GM21786 (cell line): ENCODE results near the gene BPI.
"Not testable (repeated sequence)": the region's sequence is repeated elsewhere in the genome, so short reads cannot be mapped to it uniquely, and the experiment has no call there.

Experiments
- ATAC-seq: cut with Tn5 transposase; IDR thresholded peaks from one replicate; pipeline ENCODE4 v1.9.1; 2021; ENCODE audit not compliant: unreplicated experiment

The BPI gene

DNA sequence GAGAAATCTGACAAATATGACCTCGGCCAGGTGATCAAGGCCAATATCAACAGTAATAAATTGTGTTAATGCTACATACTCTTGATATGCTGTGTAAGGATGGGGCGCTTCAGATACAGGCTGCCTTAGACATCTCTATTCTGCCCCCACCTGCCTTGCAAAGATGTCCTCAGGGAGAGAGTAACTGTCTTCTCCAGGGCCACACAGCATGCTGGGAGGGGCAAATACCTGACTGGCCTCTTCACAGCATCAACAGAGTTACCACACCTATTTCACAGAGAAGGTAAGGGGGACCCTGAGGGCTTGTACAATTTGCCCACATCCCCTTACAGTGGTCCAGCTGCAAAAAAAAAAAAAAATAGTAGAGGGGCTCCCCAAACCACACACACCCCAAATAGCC, 26.3 kb upstream of the BPI start:
- no peak for ATAC-seq

DNA sequence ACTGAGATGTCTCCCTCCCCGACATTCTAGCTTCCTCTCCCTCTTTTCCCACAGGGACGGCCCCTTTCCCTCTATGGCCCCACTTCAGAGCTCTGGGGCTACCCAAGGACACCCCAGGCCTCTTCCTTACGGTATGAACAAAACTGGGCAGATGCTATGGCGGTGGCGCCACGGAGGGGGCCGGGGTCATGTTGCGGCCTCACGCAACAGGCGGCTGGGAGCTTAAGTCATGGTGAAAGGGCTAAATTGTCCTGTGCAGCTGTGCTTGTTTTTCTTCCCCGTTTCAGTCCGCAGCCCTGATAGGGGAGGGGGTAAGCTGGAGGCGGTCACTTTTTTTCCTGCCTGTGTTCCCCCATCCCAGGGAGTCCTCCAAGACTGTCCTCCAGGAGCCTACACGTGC, 25.8 kb upstream of the BPI start:
- ATAC-seq, result no peak

GRCh38 chr20:38278763-38279162, 25.2 kb upstream of the BPI start:
- no peak for ATAC-seq

DNA sequence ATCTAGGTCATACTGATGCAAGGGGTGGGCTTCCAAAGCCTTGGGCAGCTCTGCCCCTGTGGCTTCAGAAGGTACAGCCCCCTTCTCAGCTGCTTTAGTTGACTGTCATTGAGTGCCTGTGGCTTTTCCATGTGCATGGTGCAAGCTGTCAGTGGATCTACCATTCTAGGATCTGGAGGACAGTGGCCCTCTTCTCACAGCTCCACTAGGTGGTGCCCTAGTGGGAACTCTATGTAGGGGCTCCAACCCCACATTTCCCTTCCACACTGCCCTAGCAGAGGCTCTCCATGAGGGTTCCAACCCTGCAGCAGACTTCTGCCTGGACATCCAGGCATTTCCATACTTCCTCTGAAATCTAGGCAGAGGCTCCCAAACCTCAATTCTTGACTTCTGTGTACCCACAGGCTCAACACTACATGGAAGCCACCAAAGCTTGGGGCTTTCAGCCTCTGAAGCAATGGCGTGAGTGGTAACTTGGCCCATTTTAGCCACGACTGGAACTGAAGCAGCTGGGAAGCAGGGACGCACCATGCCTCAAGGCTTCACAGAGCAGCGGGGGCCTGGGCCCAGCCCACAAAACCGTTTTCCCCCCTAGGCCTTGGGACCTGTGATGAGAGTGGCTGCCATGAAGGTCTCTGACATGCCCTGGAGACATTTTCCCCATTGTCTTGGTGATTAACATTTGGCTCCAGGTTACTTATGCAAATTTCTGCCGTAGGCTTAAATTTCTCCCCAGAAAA, 22.6 kb upstream of the BPI start:
- not testable (repeated sequence) for ATAC-seq

GRCh38 chr20:38283236-38283635, 20.7 kb upstream of the BPI start:
- ATAC-seq, result no peak

DNA sequence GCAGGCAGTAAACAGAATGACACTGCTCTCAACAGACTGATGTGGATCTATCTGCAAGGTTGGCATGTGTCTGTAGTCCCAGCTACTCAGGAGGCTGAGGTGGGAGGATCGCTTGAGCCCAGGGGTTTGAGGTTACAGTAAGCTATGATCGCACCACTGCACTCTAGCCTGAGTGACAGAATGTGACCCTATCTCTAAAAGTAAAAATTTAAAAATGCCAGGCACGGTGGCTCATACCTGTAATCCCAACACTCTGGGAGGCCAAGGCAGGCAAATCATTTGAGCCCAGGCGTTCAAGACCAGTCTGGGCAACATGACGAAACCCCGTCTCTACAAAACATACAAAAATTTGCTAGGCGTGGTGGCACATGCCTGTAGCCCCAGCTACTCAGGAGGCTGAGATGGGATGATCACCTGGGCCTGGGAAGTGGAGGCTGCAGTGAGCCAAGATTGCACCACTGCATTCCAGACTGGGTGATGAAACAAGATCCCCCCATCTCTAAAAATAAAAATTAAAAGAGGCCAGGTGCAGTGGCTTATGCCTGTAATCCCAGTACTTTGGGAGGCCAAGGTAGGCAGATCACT, 19.8 kb upstream of the BPI start:
- not testable (repeated sequence) for ATAC-seq

GRCh38 chr20:38284893-38285444, 19.0 kb upstream of the BPI start:
- ATAC-seq, result no peak

DNA sequence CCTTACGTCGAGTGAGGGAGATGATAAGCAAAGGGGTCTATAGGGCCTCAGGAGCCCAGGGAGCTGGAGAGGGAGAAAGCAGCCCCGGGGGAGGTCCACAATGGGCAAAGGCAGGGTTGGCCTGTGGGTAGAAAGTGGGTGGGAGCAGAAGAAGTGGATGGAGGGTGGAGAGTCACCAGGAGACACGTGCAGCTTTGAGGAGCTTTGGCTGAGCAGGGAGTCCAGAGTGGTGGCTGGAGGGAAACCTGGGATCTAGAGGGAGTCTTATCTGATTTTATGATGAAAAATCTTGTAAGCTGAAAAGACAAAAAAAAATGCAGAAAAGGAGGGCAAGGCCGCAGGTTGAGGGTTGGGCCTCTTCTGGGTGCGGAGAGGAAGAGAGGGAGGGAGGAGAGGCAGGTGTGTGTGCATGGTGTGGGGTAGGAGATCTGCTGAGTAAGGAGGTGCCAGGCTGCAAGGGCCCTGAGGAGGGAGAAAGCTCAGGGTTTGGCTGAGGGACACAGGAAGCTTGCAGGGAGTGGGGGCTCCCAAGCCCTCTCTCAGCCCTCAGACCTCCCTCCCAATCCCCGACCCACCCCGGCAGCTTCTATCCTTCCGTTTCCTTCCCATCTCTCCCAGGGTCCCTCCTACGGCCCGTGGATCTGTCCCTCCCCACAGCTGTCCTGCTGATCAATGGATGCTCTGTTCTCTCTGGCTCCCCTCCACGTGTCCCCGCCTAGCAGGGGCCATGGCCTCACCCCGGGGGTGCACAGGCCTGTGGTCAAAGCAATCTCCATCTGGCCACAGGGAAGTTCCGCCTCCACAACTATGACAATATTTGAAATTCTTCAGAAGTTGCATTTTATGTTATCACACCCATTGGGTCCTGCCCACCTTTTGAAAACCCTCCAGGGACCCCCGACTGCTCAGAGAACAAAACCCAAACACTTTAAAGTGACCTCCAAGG, 17.1 kb upstream of the BPI start:
- no peak for ATAC-seq

DNA sequence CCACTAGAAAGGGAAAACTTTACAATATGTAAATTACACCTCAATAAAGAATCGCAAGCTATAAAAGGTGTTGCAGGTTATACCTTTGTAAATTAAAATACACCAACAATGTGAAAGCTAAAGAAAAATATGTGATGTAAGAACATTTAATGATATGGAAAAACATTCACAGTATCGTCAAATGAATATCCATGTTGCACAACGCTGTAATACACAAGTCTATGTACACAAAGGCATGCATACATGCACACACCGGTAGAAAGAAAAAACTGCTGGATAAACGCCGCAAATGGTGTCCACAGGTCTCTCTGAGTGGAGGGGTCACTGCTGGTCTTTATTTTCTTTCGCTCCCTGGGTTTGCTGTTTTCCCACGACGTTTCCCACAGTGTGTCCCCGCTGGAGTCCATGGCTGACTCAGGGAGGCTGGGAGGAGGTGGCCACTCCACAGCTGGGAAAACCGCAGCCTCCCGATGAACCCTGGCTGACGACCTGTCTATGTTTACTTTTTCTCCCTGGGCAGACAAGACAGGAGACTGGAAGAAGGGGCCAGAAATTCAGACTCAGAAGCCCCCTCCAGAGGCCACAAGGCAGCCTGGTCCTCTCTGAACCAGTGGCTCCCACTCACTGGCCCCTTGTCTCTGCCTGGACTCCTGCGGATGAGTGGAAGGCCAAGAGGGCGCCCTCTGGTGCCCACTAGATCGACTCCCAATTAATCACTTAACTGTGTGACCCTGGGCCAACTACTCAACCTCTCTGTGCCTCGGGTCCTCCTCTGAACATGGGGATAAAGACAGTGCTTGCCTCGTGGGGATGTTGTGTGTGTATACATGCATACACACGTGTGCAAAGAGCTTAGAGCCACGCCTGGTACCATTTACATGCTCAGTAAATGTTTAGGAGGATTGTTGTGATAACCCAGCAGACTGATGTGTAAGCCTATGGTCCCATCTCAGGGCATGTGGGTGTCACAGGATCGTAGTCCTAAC, 12.8 kb upstream of the BPI start:
- ATAC-seq, result no peak

GRCh38 chr20:38291966-38292365, 12.0 kb upstream of the BPI start:
- no peak for ATAC-seq

DNA sequence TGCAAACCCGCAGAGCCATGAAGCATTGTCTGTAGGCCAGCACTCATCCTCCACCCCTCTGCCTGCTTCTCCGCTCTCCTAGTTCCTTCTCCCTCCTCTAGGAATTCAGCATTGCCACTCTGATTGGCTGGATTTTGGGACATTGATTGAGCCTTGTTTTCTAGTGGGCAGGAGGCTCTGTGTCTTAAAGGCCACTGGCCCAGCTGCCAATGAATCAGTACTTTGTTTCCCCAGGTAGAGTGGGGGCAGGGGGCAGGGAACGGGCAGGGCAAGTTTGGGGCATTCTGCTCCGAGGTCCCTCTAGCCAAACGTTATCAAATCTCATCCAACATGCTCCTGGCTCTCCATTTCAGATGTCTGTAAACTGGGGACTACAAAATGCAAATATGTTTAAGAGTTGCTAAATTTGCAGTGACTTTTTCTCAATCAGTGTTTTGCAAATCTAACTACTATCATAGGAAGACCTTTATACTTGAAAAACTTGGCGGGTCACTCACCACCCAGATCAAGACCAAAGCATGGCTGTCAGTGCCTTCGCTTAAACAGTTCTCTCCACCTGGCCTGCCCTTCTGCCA, 10.4 kb upstream of the BPI start:
- ATAC-seq, result no peak

DNA sequence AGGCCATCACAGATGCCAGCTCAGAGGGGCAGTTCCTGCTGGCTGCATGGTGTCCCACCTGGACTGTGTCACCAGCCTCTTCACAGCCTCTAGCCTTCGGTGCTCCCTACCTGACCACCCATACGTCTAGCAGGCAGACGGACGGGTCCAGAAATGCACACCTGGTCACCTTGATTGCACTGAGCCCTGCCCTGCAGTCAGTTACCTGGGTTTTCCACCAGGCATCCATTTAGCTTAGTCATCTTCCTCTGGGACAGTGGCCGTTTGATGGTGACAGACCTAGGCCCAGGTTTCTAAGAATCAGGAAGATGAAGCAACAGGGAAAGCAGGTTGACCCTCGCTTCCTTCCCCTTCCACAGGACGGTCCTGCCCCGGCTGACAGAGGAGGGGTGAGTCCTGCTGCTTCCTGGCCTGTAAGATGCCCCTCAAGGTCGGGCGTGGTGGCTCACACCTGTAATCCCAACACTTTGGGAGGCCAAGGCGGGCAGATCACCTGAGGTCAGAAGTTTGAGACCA, 9.8 kb upstream of the BPI start:
- ATAC-seq, result no peak

GRCh38 chr20:38295811-38296210, 8.1 kb upstream of the BPI start:
- ATAC-seq, result no peak

GRCh38 chr20:38296433-38296832, 7.5 kb upstream of the BPI start:
- no peak for ATAC-seq

GRCh38 chr20:38297916-38298674, 5.9 kb upstream of the BPI start:
- no peak for ATAC-seq

DNA sequence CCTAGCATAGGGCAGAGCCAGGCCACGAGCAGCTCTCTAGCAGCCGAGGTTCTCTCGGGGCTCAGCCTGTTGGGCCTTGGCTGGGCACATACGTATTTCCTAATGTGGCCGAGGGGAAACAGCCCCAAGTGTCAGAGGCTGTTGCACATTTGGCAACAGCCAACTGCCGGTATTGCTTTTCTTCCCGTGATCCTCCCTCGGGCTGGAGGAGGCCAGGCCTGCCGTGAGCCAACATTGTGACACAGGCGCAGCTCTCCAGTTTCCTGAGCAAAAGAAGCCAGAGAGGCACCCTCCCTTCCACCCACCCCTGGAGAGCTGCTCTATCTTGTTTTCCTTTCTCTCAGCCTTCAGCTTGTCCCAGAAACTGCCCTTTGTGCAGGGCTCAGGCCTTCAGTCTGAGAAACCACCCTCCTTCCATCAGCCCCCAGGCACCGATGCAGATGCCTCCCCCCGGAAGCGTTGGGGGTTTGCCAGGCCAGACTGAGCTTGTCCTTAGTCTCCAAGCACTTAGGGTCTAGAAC, 5.1 kb upstream of the BPI start:
- ATAC-seq, result no peak

DNA sequence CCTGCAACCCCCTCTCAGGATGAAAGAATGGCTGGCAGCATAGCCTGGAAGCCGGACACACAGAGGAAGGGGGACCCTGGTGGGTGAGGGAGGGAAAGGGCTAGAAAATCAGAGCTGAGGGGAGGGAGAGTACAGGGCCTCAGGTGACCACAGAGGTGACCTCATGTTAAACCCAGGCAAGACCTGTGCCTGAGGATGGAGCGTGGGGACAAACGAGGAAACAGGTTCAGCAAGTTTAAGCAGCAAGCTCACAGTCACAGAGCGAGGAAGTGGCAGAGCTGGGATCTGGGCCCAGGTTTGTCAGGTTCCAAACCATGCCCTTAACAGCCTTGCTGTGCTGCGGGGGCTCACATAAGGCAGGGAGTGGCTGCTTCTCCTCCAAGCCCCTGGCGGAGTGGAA, 4.0 kb upstream of the BPI start:
- ATAC-seq, result no peak

DNA sequence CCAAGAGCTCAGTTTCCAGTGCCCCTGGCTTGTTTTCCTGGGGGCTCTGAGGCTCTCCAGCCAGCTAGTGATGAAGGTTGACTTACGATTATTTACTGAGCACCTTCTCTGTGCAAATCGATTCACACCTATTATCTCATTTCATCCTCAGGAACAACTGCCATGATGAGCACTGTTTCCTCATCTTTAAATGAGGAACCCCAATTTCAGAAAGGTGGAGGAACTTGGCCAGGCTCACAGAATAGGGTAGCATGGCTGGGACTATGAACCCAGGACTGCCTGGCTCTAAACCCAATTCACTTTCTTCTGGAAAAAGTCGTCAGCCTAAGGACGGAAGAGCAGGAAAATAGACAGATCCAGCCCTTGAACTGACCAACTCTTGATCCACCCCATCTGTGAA, 3.5 kb upstream of the BPI start:
- no peak for ATAC-seq

DNA sequence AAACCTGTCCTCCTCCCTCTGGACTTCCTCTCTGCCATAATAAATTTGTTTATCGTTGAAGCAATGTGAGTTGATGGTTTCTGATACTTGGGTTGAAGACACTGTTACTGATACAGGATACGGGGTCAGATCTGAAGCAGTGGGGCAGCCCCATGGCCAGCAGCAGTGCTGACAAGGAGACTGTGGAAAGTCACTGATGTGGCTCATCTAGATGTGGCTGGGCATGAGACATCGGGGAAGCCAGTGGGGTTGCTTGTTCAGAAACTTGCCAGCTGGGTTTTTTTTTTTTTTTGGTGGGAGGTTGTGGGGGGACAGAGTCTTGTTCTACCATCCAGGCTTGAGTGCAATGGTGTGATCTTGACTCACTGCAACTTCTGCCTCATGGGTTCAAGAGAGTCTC, 2.6 kb upstream of the BPI start:
- ATAC-seq, result no peak
